Activated T-cell treated with anti-CD3 and anti-CD28 coated beads, Interleukin-2, amount 50 U/mL, for 48 hours (primary cell): ENCODE measurements around the gene CDK5RAP2.
"Not testable (repeated sequence)": the region's sequence is repeated elsewhere in the genome, so short reads cannot be mapped to it uniquely, and the experiment has no call there.

Experiments used
- DNase-seq, 2 experiments: peaks; one replicate each; pipeline ENCODE4 v3.0.0-alpha.2; 2020

Gene CDK5RAP2

DNA sequence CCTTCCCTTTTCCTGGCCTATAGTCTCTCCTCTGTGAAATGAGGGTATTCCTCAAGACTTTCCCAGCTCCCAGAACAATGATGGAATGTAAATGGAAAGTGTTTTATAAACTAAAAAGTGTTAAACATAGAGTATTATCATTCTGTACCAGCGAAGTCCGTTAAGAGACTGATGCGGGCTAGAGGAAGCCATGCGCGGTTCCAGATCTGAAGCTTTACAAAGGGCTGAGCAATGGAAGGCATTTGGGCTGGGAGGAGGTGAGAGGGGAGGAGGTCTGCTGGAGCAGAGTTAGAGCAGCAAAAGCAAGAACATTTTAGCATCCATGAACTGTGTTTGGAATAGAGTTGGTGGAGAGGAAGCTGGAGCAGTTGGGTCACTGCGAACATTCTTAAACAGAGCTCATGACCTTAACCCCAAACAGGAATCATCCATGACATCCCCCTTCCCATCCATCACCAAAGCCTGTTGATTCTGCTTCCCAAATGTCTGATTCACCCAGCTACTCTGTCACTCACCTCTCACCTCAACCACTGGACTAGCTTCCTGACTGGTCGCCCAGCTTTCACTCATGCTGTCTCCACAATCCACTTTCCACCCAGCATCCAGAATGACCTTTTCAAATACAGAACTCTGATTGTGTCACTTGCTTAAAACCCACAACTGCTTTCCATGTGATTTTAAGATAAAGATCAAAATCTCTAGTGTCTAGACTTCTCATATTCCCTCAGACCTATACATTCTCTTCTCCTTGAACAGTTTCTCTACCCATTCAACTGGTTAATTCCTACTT lies 37.1 kb downstream of the CDK5RAP2 start:
- no peak for DNase-seq

DNA sequence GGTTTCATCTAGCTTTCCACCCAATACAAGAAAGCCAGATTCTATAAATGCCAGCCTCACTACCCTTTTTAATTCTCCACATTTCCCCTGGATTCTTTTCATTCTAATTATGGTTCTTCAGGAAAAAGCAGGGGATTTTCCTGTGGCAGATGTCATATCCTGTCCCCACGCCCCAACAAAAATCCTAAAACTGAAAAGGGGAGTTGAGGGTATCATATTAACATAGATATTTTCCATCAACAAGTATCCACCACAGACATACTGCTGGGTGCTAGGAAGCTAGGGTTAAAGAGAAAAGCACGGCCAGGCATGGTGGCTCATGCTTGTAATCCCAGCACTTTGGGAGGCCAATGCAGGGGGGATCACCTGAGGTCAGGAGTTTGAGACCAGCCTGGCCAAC lies 38.0 kb downstream of the CDK5RAP2 start:
- DNase-seq = no peak

DNA sequence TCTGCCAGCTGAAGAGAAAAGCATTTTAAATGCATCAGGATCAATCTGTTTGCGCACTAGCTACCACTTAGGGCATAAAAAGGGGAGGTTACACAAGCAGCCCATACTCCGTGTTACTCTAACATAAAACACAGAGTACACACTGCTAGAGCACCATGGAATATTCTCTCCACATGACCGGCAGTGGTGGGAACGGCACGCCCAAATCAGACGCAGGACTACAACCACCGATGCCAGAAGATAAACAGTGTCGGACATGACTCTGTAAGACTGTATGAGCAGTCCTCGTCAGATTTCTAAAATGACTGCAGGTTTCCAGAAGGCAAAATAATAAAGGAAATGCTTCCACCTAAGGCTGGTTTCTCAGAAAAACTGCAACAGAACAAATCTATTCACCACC lies 40.0 kb downstream of the CDK5RAP2 start:
- DNase-seq = no peak

DNA sequence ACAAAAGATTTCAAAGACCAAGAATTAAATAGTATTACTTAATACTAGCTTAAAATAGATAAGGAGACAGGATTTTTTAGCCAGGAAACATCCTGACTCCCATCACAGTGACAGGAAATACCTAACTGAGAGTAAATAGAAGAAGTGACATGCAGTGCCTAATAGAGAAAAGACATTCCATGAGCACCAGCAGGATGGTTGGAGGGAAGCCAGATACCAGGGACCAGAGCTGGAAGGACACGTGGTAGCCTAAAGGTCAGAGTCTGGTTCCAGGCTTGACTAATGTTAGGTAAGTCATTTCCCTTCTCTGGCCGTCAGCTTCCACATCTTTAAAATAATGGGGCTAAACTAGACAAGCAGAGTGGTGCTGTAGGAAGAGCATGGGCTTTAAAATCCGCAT lies 41.6 kb downstream of the CDK5RAP2 start:
- DNase-seq = no peak

GRCh38 chr9:120536949-120537640 lies 42.9 kb downstream of the CDK5RAP2 start:
- no peak for DNase-seq

GRCh38 chr9:120536094-120536493 lies 43.9 kb downstream of the CDK5RAP2 start:
- DNase-seq = no peak

DNA sequence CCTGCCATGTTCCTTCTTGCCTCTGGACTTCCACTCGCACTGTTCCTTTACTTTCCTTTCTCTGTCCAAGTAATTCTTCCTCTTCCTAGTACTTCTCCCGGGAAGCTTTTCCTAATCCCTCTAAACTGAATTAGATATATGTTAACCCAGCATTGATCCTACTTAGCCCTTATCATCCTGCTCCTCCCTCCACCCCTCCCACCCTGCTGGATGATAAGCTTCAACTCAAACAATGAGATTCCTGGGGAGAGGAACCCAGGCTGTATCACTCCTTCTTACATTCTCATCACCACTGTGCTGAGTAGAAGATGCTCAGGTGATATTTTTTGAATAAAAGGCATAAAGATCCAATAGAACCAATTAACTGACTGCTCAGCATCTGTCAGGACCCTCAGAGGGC lies 45.7 kb downstream of the CDK5RAP2 start:
- no peak for DNase-seq

- no peak for DNase-seq
These were observed 47.1 kb downstream of the CDK5RAP2 start for GRCh38 chr9:120532891-120533290.

DNA sequence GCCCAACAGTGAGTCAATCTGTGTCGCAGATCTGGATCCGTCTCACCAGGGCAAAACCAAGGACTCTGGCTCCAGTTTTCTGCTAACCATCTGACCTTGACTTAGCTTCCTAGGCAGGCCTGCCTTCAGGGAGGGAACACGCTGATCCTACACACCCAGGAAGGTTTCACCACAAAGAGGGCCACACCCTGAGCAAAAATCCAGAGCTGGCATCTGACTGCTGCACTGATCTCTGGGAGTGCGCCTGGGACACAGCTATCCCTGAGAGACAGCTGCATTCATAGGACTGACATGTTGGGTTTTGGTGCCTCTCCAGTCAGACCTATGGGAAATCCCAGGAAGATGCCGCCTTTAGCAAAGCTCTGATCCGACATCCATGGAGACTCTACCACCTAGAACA lies 47.5 kb downstream of the CDK5RAP2 start:
- DNase-seq = no peak

GRCh38 chr9:120531683-120532300 lies 48.2 kb downstream of the CDK5RAP2 start:
- no peak for DNase-seq

DNA sequence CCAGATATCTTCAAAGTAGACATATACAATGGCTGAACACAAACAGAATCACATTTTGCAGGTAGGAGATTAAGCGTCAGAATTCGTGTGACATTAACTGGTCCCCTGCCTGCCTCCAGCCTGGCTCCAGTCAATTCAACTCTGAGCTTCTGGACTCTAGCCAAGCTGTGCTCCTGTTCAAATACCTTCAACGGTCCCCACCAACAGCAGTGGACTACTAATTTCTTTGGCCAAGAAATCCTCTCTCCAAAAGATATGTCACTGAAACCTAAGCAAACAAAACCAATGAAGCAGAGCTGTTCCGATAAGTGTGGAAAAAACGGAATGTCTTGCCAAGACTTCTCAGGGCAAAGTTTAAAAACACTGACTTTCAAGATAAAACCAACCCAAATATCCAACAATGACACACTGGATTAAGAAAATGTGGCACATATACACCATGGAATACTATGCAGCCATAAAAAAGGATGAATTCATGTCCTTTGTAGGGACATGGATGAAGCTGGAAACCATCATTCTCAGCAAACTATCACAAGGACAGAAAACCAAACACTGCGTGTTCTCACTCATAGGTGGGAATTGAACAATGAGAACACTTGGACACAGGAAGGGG lies 49.6 kb downstream of the CDK5RAP2 start:
- DNase-seq = not testable (repeated sequence)

- no peak for DNase-seq
These were observed 51.1 kb downstream of the CDK5RAP2 start for GRCh38 chr9:120528829-120529228.

- no peak for DNase-seq
These were observed 51.6 kb downstream of the CDK5RAP2 start for GRCh38 chr9:120528327-120528726.

DNA sequence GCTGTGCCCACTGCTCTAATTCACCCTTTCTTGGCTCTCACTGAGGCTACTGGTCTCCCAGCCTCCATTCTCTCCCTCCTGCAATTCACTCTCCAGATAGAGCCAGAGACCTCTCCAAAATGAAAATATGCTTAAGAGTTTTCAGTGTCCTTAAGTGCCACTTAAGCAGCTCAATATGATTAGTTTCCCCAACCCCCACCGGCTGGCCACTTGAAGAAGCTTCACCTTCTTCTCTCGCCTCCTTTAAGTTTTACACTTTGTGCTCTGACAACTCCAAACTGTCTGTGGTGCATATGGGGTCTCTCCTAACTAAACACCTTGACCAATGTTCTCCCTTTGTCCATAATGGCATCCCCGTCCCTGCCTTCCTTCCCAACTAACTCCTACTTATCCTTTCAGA lies 53.4 kb downstream of the CDK5RAP2 start:
- DNase-seq = no peak

DNA sequence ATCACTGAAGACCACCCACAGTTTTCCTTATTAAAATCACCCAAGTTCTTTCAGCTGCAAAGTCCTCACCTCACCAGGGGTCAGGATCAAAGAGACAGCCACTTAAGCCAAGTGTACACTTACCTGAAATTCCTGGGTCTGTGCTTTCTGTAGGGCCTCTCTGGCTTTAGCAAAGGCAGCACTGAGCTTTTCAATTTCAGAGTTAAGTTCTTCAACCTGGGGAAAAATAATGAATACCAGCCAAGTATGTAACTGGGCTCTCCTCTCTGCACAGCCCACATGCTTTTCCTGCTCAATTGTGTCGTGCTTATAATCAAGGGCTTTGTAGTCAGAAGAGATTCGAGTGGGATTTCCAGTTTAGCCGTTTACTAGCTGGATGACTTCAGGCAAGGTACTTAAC lies 55.1 kb downstream of the CDK5RAP2 start:
- DNase-seq = no peak

DNA sequence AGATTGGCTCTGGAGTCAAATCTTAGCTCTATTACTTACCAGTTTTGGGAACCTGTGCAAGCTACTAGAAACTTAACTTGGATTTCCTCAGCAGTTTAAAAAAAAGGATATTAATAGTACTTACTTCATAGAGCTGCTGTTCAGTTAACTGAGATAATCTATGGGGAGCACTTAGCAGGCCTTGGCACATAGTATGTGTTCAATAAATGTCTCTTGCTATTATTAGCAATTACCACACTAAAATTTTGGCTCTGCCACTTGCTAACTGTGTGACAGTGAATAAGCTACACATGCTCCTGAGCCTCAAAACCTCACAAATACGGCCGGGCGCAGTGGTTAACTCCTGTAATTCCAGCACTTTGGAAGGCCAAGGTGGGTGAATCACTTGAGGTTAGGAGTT lies 55.9 kb downstream of the CDK5RAP2 start:
- DNase-seq = no peak

GRCh38 chr9:120522558-120522957 lies 57.4 kb downstream of the CDK5RAP2 start:
- DNase-seq = no peak

GRCh38 chr9:120522032-120522431 lies 57.9 kb downstream of the CDK5RAP2 start:
- no peak for DNase-seq

GRCh38 chr9:120521101-120521500 lies 58.9 kb downstream of the CDK5RAP2 start:
- no peak for DNase-seq

- not testable (repeated sequence) for DNase-seq
These were observed 64.0 kb downstream of the CDK5RAP2 start for GRCh38 chr9:120515996-120516395.

DNA sequence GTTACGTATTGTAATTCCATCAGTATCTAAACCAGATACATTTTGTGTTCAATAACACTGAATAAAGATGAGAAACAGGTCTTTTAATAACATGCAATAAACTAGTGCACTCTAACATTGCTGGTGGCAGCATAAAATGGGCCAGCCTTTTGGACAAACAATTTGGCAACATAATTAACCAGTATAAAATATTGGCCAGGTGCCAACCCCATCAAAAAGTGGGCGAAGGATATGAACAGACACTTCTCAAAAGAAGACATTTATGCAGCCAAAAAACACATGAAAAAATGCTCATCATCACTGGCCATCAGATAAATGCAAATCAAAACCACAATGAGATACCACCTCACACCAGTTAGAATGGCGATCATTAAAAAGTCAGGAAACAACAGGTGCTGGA lies 64.5 kb downstream of the CDK5RAP2 start:
- not testable (repeated sequence) for DNase-seq

- DNase-seq = no peak
These were observed 65.6 kb downstream of the CDK5RAP2 start for GRCh38 chr9:120514405-120514804.

GRCh38 chr9:120513825-120514396 lies 66.1 kb downstream of the CDK5RAP2 start:
- no peak for DNase-seq
